D721Med (cell line): ENCODE data around the gene HEATR5A.

Experiments
- DNase-seq: peaks from one replicate; pipeline ENCODE4 v3.0.0; 2011; ENCODE audit warnings: low spot score; ENCODE audit not compliant: insufficient read length
- FAIRE-seq: peaks from 2 replicates; lab custom pipeline; 2011; peaks lifted over from hg19 to GRCh38; lab: Jason Lieb, UNC
- CTCF ChIP-seq: IDR thresholded peaks from 2 replicates; pipeline ENCODE4 v1.5.1; 2012; ENCODE audit warnings: mild to moderate bottlenecking, control low read depth; ENCODE audit not compliant: insufficient read depth; ENCODE audit errors: missing control alignments

HEATR5A gene

GRCh38 chr14:31287294-31287972, 132.9 kb downstream of the HEATR5A start:
- no peak for TF ChIP-seq CTCF
- FAIRE-seq (no peak), DNase-seq (no peak)

GRCh38 chr14:31286456-31287293, 133.7 kb downstream of the HEATR5A start:
- no peak for TF ChIP-seq CTCF
- DNase-seq (no peak), FAIRE-seq (no peak)

- TF ChIP-seq CTCF = no peak
- FAIRE-seq = no peak
- no peak for DNase-seq
Observed at GRCh38 chr14:31283578-31284252, 136.6 kb downstream of the HEATR5A start.

- TF ChIP-seq CTCF = no peak
- DNase-seq (no peak), FAIRE-seq (no peak)
Observed at GRCh38 chr14:31283153-31283552, 137.2 kb downstream of the HEATR5A start.

- FAIRE-seq (no peak), DNase-seq (no peak)
- TF ChIP-seq CTCF = no peak
Observed at GRCh38 chr14:31280871-31281220, 139.5 kb downstream of the HEATR5A start.

- no peak for DNase-seq
- no peak for TF ChIP-seq CTCF
- FAIRE-seq = no peak
Observed at GRCh38 chr14:31280132-31280870, 140.0 kb downstream of the HEATR5A start.
